ENCODE measurements around the gene TRAPPC14. TPM values are rescaled to one million over a fixed set of nuclear protein-coding genes. Genes with fewer than 3 reads are reported as not detected.

The TRAPPC14 gene
- polyA plus RNA-seq, 1 experiment, result 3.5 TPM

DNA sequence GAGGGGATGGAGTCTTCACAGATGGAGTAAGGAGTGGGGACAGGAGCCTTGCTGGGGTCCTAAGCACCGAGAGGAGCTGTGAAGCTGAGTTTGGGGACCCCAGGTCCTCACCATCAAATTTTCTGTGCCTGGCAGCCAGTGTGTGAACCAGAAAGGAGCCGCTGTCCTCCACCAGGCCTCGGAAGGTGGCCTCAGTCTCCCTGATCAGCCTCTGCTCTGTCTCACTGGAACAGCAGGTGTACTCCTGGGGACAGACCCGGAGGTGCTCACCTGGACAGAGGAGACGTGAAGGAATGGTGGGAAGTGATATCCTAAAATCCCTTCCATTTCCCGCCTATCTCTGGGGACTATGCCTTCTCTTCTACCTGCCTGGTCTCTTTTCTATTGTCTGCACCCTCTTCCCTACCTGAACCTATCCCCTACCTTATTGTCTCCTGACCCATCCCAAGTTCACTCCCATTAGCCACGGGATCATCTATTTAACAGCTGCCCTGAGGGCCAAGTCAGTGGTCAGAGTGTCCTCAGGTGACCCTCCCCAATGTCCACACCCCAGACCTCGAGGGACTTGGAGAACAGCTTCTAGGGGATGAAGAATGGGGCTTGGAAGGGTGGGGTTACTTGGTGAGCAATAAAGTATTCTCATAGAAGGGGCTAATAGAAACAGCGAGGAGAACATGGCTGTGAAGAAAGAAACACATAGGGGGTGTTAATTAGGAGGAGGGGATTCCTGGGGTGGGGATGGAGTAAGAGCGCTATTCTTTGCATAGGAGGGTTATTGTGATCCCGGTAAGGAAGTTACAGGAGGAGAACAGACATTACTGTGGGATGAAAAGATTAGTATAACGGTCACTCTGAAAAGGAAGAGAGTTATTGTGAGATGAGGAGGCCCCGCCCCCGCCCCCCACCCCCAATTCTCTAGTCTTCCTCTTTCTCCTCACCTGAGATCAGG is 17.8 kb upstream of the TRAPPC14 start:
- DNase-seq (ENCODE audit: low read depth, low spot score), result no peak
- TF ChIP-seq, protein P1, sequence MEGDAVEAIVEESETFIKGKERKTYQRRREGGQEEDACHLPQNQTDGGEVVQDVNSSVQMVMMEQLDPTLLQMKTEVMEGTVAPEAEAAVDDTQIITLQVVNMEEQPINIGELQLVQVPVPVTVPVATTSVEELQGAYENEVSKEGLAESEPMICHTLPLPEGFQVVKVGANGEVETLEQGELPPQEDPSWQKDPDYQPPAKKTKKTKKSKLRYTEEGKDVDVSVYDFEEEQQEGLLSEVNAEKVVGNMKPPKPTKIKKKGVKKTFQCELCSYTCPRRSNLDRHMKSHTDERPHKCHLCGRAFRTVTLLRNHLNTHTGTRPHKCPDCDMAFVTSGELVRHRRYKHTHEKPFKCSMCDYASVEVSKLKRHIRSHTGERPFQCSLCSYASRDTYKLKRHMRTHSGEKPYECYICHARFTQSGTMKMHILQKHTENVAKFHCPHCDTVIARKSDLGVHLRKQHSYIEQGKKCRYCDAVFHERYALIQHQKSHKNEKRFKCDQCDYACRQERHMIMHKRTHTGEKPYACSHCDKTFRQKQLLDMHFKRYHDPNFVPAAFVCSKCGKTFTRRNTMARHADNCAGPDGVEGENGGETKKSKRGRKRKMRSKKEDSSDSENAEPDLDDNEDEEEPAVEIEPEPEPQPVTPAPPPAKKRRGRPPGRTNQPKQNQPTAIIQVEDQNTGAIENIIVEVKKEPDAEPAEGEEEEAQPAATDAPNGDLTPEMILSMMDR (IDR thresholded peaks at IDR 0.05; ENCODE audit: low read depth, low read length), result no peak

DNA sequence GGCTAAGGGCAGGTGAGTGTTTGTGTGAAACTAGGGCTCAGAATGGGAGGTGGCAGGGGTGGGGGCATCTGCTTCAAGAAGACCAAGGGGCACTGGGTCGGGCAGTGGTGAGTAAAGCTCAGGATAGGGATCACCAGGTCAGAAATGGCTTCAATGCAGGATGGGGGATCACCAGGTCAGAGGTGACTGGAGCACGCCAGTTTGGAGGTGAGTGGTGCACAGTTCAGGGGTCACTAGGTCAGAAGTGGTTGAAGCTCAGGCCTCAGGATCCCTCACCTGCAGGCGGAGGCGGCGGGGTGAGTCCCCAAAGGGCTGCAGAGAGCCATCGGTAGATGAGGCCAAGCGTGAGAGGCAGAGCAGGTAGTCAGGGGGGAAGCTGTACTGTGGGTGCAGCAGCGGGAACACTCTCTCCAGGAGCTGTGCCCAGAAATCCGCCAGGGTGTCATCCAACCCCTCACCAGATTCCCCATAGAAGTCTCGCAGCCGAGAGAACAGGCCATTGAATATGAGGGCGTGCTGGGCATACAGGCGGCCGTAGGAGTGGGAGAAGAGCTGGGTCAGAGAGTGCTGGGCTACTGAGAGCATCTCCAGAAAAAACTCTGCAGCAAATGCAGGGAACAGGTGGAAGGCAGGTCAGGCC is 16.9 kb upstream of the TRAPPC14 start:
- CTCF ChIA-PET, result interaction anchor here (3.4 kb wide), 1 partner anchor 14 kb away, joined by 20 read pairs; no protein-coding TSS in a partner anchor
- no peak for DNase-seq (ENCODE audit: low read depth, low spot score)
- Histone ChIP-seq H3K4me3 (ENCODE audit: low read depth, low read length) (no peak overlapping the region), H3K9me3 (ENCODE audit: control insufficient read depth, insufficient read depth, low read length) (peaks cover 6% of the 10 kb centered on the region), H3K27ac (ENCODE audit: low read depth, low read length) (no peak overlapping the region), H3K27me3 (ENCODE audit: control insufficient read depth, insufficient read depth, low read length) (no peaks in the 10 kb centered on the region)
- TF ChIP-seq, protein P1 (IDR thresholded peaks at IDR 0.05; ENCODE audit: low read depth, low read length), result no peak
- POLR2A ChIA-PET, result no interaction called here

More for the DNA sequence above, 17.8 kb upstream of the TRAPPC14 start:
- ChIA-PET CTCF (interaction anchor here (0.6 to 3.4 kb wide), 3 partner anchors 13 to 45 kb away, joined by 4 to 20 read pairs (median 11); partner anchors contain the start of gene TRAPPC14), POLR2A (interaction anchor here (0.5 to 0.9 kb wide), 2 partner anchors 28 to 32 kb away, joined by 3 read pairs; partner anchors contain the start of gene LAMTOR4)
- Histone ChIP-seq H3K27me3 (ENCODE audit: control insufficient read depth, insufficient read depth, low read length) (no peaks in the 10 kb centered on the region), H3K27ac (ENCODE audit: low read depth, low read length) (no peak overlapping the region), H3K4me3 (ENCODE audit: low read depth, low read length) (peak overlapping the region; percentile 92), H3K9me3 (ENCODE audit: control insufficient read depth, insufficient read depth, low read length) (peaks cover 6% of the 10 kb centered on the region)

DNA sequence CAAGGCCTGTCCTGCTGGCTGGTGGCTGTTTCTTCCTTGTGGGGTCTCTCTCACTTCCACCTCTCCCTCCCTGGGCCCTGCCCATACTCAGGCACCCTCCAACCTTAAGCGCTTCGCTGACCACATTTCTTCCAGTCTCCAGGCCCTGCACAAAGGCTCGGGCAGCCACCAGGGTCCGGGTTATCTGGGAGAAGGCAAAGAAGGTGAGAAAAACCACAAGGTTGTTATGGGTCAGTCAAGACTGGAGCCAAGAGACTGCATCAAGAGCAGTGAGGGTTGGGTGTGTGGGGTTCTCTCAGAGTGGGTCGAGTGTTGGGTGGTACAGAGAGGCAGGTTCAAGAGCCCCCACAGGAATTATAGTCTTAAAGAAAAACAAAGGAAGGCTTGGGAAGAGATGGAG is 16.1 kb upstream of the TRAPPC14 start:
- ChIA-PET CTCF (no interaction called here), POLR2A (no interaction called here)
- TF ChIP-seq, protein P1 (IDR thresholded peaks at IDR 0.05; ENCODE audit: low read depth, low read length), result no peak
- DNase-seq (ENCODE audit: low read depth, low spot score), result no peak
- no peaks in the 10 kb centered on the region for H3K27me3 ChIP-seq (ENCODE audit: control insufficient read depth, insufficient read depth, low read length)
- H3K4me3 ChIP-seq (ENCODE audit: low read depth, low read length), result no peak overlapping the region
- peaks cover 6% of the 10 kb centered on the region for H3K9me3 ChIP-seq (ENCODE audit: control insufficient read depth, insufficient read depth, low read length)
- H3K27ac ChIP-seq (ENCODE audit: low read depth, low read length), result no peak overlapping the region

DNA sequence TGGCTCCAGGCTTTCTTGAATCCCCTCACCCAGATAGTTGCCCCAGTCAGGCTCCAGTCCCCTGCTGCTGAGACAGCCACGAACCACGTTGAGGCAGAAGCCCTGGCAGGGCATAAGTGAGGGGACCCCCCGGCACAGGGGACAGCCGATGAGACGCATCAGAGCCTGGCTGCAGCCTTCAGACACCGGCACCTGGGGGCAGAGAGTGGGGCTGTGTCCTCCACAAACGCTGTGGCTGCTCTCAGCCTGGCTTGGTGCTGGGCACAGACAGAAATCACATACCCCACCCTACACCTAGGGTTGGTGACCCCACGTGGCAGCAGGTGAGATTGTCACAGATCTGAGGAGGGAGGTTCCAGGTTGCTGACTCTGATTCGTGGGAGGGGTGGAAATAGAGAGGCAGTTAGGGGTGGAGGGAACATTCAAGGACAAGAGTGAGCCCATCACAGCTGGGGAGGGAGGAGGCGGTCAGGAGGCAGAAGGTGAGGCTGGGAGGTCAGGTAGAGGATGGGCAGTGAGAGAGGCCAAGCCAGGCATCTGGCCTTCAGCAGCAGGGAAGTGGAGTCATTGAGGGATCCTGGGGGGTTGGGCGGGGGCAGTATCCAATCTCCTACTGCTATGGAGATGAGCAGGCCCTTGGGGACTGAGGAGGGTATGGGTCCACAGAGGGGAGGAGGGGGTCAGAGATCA is 15.4 kb upstream of the TRAPPC14 start:
- DNase-seq (ENCODE audit: low read depth, low spot score), result no peak
- ChIA-PET POLR2A (no interaction called here), CTCF (interaction anchor here (0.6 kb wide), 1 partner anchor 40 kb away, joined by 3 read pairs; no protein-coding TSS in a partner anchor)
- Histone ChIP-seq H3K9me3 (ENCODE audit: control insufficient read depth, insufficient read depth, low read length) (peaks cover 6% of the 10 kb centered on the region), H3K4me3 (ENCODE audit: low read depth, low read length) (no peak overlapping the region), H3K27ac (ENCODE audit: low read depth, low read length) (no peak overlapping the region), H3K27me3 (ENCODE audit: control insufficient read depth, insufficient read depth, low read length) (no peaks in the 10 kb centered on the region)
- TF ChIP-seq, protein P1 (IDR thresholded peaks at IDR 0.05; ENCODE audit: low read depth, low read length), result no peak

Data from AG04450 (cell line).